Measurements from ENCODE around the gene NDUFS6. TPM values are rescaled to one million over a fixed set of nuclear protein-coding genes. Genes with fewer than 3 reads are reported as not detected.

The NDUFS6 gene
- total RNA-seq, 1 experiment from 2014 or later = 72.8 TPM

DNA sequence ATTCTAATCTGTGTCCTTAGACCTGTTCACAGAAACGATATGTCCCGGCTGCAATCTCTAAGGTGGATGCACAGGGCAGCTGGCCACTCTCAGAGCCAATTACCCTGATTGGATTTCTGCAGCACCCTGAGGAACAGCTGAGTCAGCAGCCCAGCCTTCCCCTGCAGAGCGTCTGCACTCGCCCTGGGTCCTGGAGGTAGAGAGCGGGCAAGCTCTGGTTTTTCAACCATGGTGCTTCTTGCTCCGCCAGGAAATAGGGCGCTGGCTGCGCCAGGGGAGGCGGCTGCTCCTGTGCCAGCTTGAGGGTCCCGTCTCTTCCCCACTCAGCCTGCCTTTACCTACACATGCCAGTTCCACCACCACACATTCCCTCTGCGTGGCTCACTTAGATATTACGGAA, 19.2 kb downstream of the NDUFS6 start:
- ChIA-PET POLR2A (ENCODE audit: low non-redundant PET) (interaction anchor here (0.6 kb wide), 1 partner anchor 37 kb away, joined by 3 read pairs; no protein-coding TSS in a partner anchor), CTCF (no interaction called here)
- TF ChIP-seq, protein P1, sequence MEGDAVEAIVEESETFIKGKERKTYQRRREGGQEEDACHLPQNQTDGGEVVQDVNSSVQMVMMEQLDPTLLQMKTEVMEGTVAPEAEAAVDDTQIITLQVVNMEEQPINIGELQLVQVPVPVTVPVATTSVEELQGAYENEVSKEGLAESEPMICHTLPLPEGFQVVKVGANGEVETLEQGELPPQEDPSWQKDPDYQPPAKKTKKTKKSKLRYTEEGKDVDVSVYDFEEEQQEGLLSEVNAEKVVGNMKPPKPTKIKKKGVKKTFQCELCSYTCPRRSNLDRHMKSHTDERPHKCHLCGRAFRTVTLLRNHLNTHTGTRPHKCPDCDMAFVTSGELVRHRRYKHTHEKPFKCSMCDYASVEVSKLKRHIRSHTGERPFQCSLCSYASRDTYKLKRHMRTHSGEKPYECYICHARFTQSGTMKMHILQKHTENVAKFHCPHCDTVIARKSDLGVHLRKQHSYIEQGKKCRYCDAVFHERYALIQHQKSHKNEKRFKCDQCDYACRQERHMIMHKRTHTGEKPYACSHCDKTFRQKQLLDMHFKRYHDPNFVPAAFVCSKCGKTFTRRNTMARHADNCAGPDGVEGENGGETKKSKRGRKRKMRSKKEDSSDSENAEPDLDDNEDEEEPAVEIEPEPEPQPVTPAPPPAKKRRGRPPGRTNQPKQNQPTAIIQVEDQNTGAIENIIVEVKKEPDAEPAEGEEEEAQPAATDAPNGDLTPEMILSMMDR (conservative IDR thresholded peaks at IDR 0.05; ENCODE audit: low read depth, low read length) = no peak
- no peak for TF ChIP-seq EZH2 (IDR thresholded peaks at IDR 0.05; ENCODE audit: borderline replicate concordance, low read depth, low read length, poor library complexity, severe bottlenecking)
- no peaks in the 10 kb centered on the region for H3K27me3 ChIP-seq (replicated peaks; ENCODE audit: insufficient read depth, low read depth, low read length, poor library complexity)
- no peak overlapping the region for H3K4me3 ChIP-seq (ENCODE audit: low read depth, low read length, poor library complexity, severe bottlenecking)
- DNase-seq (ENCODE audit: low spot score) = no peak
- H3K9me3 ChIP-seq (ENCODE audit: low read depth, low read length, poor library complexity, severe bottlenecking) = no peaks in the 10 kb centered on the region
- intact Hi-C loops (cut with micrococcal nuclease; ENCODE audit: unreplicated experiment) = no loop called here
- H3K36me3 ChIP-seq (ENCODE audit: insufficient read depth, low read length, poor library complexity, severe bottlenecking) = peaks cover 16% of the 10 kb centered on the region
- no peak overlapping the region for H3K27ac ChIP-seq (ENCODE audit: low read depth, low read length, poor library complexity, severe bottlenecking)
- H3K4me1 ChIP-seq (ENCODE audit: insufficient read depth, low read length, poor library complexity, severe bottlenecking) = no peaks in the 10 kb centered on the region
- no TSS peak for BruUV-seq (replicated peaks)

- Histone ChIP-seq H3K9me3 (ENCODE audit: low read depth, low read length, poor library complexity, severe bottlenecking) (no peaks in the 10 kb centered on the region), H3K27me3 (replicated peaks; ENCODE audit: insufficient read depth, low read depth, low read length, poor library complexity) (no peaks in the 10 kb centered on the region), H3K4me1 (ENCODE audit: insufficient read depth, low read length, poor library complexity, severe bottlenecking) (no peaks in the 10 kb centered on the region), H3K36me3 (ENCODE audit: insufficient read depth, low read length, poor library complexity, severe bottlenecking) (peaks cover 10% of the 10 kb centered on the region), H3K4me3 (ENCODE audit: low read depth, low read length, poor library complexity, severe bottlenecking) (no peak overlapping the region), H3K27ac (ENCODE audit: low read depth, low read length, poor library complexity, severe bottlenecking) (no peak overlapping the region)
- no TSS peak for BruUV-seq (replicated peaks)
- intact Hi-C loops (cut with micrococcal nuclease; ENCODE audit: unreplicated experiment) = no loop called here
- ChIA-PET CTCF (no interaction called here), POLR2A (ENCODE audit: low non-redundant PET) (no interaction called here)
- DNase-seq (ENCODE audit: low spot score) = no peak
- TF ChIP-seq, protein P1 (conservative IDR thresholded peaks at IDR 0.05; ENCODE audit: low read depth, low read length) = no peak
- no peak for TF ChIP-seq EZH2 (IDR thresholded peaks at IDR 0.05; ENCODE audit: borderline replicate concordance, low read depth, low read length, poor library complexity, severe bottlenecking)
Measured at GRCh38 chr5:1820926-1821325, 19.7 kb downstream of the NDUFS6 start.

- POLR2A ChIA-PET (ENCODE audit: low non-redundant PET) = no interaction called here
- no peaks in the 10 kb centered on the region for H3K9me3 ChIP-seq (ENCODE audit: low read depth, low read length, poor library complexity, severe bottlenecking)
- intact Hi-C loops (cut with micrococcal nuclease; ENCODE audit: unreplicated experiment) = no loop called here
- no peaks in the 10 kb centered on the region for H3K4me1 ChIP-seq (ENCODE audit: insufficient read depth, low read length, poor library complexity, severe bottlenecking)
- TF ChIP-seq, protein P1 (conservative IDR thresholded peaks at IDR 0.05; ENCODE audit: low read depth, low read length) = no peak
- no peak for TF ChIP-seq EZH2 (IDR thresholded peaks at IDR 0.05; ENCODE audit: borderline replicate concordance, low read depth, low read length, poor library complexity, severe bottlenecking)
- H3K4me3 ChIP-seq (ENCODE audit: low read depth, low read length, poor library complexity, severe bottlenecking) = no peak overlapping the region
- CTCF ChIA-PET = no interaction called here
- BruUV-seq (replicated peaks) = no TSS peak
- no peak for DNase-seq (ENCODE audit: low spot score)
- H3K27me3 ChIP-seq (replicated peaks; ENCODE audit: insufficient read depth, low read depth, low read length, poor library complexity) = no peaks in the 10 kb centered on the region
- no peak overlapping the region for H3K27ac ChIP-seq (ENCODE audit: low read depth, low read length, poor library complexity, severe bottlenecking)
- peaks cover 7% of the 10 kb centered on the region for H3K36me3 ChIP-seq (ENCODE audit: insufficient read depth, low read length, poor library complexity, severe bottlenecking)
Measured at GRCh38 chr5:1821862-1822261, 20.7 kb downstream of the NDUFS6 start.
